Natural killer cell (primary cell): ENCODE measurements around the gene TMEM117. TPM values are rescaled to one million over a fixed set of nuclear protein-coding genes. Genes with fewer than 3 reads are reported as not detected.

Experiments used
- ATAC-seq, 3 donors: fragments of 150-1000 bp in 2 of 3; fragments of 200-7000 bp in 1 of 3; cut with Tn5 transposase; 1 replicate in 1 of 3; 2 replicates in 2 of 3; pipeline ENCODE4 v1.10.0; 2021; ENCODE audit warnings: mild to moderate bottlenecking in 2 of 3, moderate library complexity in 2 of 3
- DNase-seq, 2 donors: peaks; one replicate each; pipeline versions ENCODE4 v3.0.0 to v3.0.0-alpha.2; 2013 to 2021; ENCODE audit warnings: mixed read lengths in 1 of 2
- H3K27ac ChIP-seq: one replicate; pipeline ENCODE4 v1.5.1; 2013; ENCODE audit warnings: mild to moderate bottlenecking, low read length
- H3K27me3 ChIP-seq: one replicate; pipeline ENCODE4 v1.6.1; 2013; ENCODE audit warnings: low read length; ENCODE audit not compliant: control insufficient read depth, insufficient read depth
- H3K36me3 ChIP-seq: one replicate; pipeline ENCODE4 v1.6.1; 2013; ENCODE audit warnings: low read length; ENCODE audit not compliant: control insufficient read depth, insufficient read depth
- H3K4me1 ChIP-seq: one replicate; pipeline ENCODE4 v1.6.1; 2013; ENCODE audit warnings: low read length; ENCODE audit not compliant: control insufficient read depth, insufficient read depth
- H3K4me3 ChIP-seq: one replicate; pipeline ENCODE4 v1.5.1; 2013; ENCODE audit warnings: low read length
- H3K9me3 ChIP-seq: one replicate; pipeline ENCODE4 v1.6.1; 2013; ENCODE audit warnings: low read length; ENCODE audit not compliant: control insufficient read depth, insufficient read depth
- H3K27ac Mint-ChIP-seq, 2 donors: one replicate each; pipeline ENCODE4 v1.8.0; 2022; ENCODE audit warnings: mild to moderate bottlenecking in 2 of 2, mixed read lengths in 2 of 2, moderate library complexity in 1 of 2
- H3K27me3 Mint-ChIP-seq, 2 donors: one replicate each; pipeline ENCODE4 v1.8.0; 2022; ENCODE audit warnings: low read depth in 2 of 2, mixed read lengths in 2 of 2
- H3K36me3 Mint-ChIP-seq: one replicate; pipeline ENCODE4 v1.8.0; 2022; ENCODE audit warnings: mixed read lengths
- H3K4me1 Mint-ChIP-seq, 2 donors: one replicate each; pipeline ENCODE4 v1.8.0; 2022; ENCODE audit warnings: mixed read lengths in 2 of 2
- H3K4me3 Mint-ChIP-seq: one replicate; pipeline ENCODE4 v1.8.0; 2022; ENCODE audit warnings: mild to moderate bottlenecking, moderate library complexity, mixed read lengths
- H3K9me3 Mint-ChIP-seq, 2 donors: one replicate each; pipeline ENCODE4 v1.8.0; 2022; ENCODE audit warnings: mixed read lengths in 2 of 2
- CTCF ChIP-seq: fragments of 200-600 bp; IDR thresholded peaks from one replicate; pipeline ENCODE4 v1.8.0; 2022; ENCODE audit warnings: antibody characterized with exemption
- WGBS: methylation state at CpG from one replicate; pipeline ENCODE4 v1.1.7; 2013; ENCODE audit warnings: missing lambda C conversion rate; ENCODE audit not compliant: insufficient coverage; 5-methylcytosine and 5-hydroxymethylcytosine counted together
- intact Hi-C: fragments of 100-400 bp; cut with micrococcal nuclease; formaldehyde crosslinking; loops from one replicate; pipeline ENCODE4 v1.14.2; 2022
- total RNA-seq, 4 donors: library from RNA; stranded (reverse); fragments of 120-200 nt in 1 of 4; gene quantifications; one replicate each; pipeline versions ENCODE4 v1.2.3 to v1.2.4, GENCODE V29; 2013 to 2022

Gene TMEM117
- total RNA-seq, 3 donors from 2014 or later (not counting 1 experiment from before 2014, with no cell fraction given), result 7.1 to 8.1 (median 7.9) TPM

GRCh38 chr12:43812057-43812456 is 23.8 kb upstream of the TMEM117 start:
- Histone ChIP-seq H3K4me1 (no peaks in the 10 kb centered on the region), H3K9me3 (no peaks in the 10 kb centered on the region), H3K36me3 (no peaks in the 10 kb centered on the region), H3K27ac (no peak overlapping the region), H3K4me3 (no peak overlapping the region), H3K27me3 (peaks cover 2% of the 10 kb centered on the region)
- intact Hi-C loops, result no loop called here
- H3K4me3 Mint-ChIP-seq, result no peak overlapping the region
- no peaks in the 10 kb centered on the region for H3K36me3 Mint-ChIP-seq
- WGBS, result 90% methylated on average over 2 of the region's 2 CpGs
- no peak for ATAC-seq
- H3K27ac Mint-ChIP-seq, result no peak overlapping the region
- TF ChIP-seq CTCF, result no peak
- H3K9me3 Mint-ChIP-seq, result no peaks in the 10 kb centered on the region
- DNase-seq, result no peak
- peaks cover 15 to 32% of the 10 kb centered on the region in 2 donors for H3K27me3 Mint-ChIP-seq
- peaks cover 1 to 3% of the 10 kb centered on the region in 2 donors for H3K4me1 Mint-ChIP-seq

DNA sequence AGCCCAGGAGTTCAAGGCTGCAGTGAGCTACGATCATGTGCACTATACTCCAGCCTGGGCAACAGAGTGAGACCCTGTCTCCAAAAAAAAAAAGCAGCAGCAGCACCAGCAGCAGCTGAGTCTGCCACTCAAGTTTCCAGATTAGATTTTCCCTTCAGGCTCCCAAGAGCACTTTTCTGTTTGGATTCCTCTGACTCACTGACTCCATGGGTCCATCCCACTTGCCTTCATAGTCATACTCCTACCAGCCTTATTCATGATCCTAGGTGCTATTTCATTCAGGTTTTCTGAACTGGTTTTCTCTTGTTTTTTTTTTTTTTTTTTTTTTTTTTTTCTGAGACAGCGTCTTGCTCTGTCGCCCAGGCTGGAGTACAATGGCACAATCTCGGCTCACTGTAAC is 23.0 kb upstream of the TMEM117 start:
- Mint-ChIP-seq H3K4me1 (no peaks in the 10 kb centered on the region), H3K36me3 (no peaks in the 10 kb centered on the region), H3K27me3 (peaks cover 15 to 32% of the 10 kb centered on the region in 2 donors), H3K9me3 (no peaks in the 10 kb centered on the region), H3K4me3 (no peak overlapping the region), H3K27ac (no peak overlapping the region)
- no peaks in the 10 kb centered on the region for H3K4me1 ChIP-seq
- H3K9me3 ChIP-seq, result no peaks in the 10 kb centered on the region
- TF ChIP-seq CTCF, result no peak
- H3K27ac ChIP-seq, result no peak overlapping the region
- DNase-seq (no peak), ATAC-seq (no peak)
- intact Hi-C loops, result no loop called here
- 89% methylated on average over 4 of the region's 4 CpGs for WGBS
- no peaks in the 10 kb centered on the region for H3K36me3 ChIP-seq
- peaks cover 2% of the 10 kb centered on the region for H3K27me3 ChIP-seq
- H3K4me3 ChIP-seq, result no peak overlapping the region

DNA sequence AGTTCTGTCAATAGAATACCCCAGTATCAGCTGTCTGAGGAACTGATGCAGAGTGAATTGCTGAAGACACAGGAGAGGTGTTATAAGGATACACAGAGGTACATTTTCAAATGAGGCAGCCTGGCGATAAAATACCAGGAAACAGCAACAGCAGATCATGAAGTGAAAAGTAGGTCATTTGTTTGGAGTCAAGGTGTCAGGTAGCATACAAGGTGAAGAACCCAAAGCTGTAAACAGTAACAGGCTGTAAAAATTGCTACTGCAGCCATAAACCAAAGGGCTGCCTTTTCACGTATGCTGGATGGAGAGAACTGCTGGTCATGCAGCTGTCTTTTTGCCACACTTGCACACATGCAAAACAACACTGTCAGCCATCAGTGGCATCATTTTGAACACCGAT is 20.5 kb upstream of the TMEM117 start:
- no peaks in the 10 kb centered on the region for H3K4me1 Mint-ChIP-seq
- H3K27me3 ChIP-seq, result peaks cover 2% of the 10 kb centered on the region
- H3K4me1 ChIP-seq, result no peaks in the 10 kb centered on the region
- H3K4me3 Mint-ChIP-seq, result no peak overlapping the region
- 80% methylated on average over 3 of the region's 3 CpGs for WGBS
- H3K36me3 ChIP-seq, result no peaks in the 10 kb centered on the region
- no peaks in the 10 kb centered on the region for H3K36me3 Mint-ChIP-seq
- ATAC-seq (no peak), DNase-seq (no peak)
- no peak overlapping the region for H3K4me3 ChIP-seq
- no peak overlapping the region for H3K27ac Mint-ChIP-seq
- intact Hi-C loops, result no loop called here
- peaks cover 9 to 32% of the 10 kb centered on the region in 2 donors for H3K27me3 Mint-ChIP-seq
- no peak overlapping the region for H3K27ac ChIP-seq
- no peaks in the 10 kb centered on the region for H3K9me3 ChIP-seq
- no peak for TF ChIP-seq CTCF
- no peaks in the 10 kb centered on the region for H3K9me3 Mint-ChIP-seq

DNA sequence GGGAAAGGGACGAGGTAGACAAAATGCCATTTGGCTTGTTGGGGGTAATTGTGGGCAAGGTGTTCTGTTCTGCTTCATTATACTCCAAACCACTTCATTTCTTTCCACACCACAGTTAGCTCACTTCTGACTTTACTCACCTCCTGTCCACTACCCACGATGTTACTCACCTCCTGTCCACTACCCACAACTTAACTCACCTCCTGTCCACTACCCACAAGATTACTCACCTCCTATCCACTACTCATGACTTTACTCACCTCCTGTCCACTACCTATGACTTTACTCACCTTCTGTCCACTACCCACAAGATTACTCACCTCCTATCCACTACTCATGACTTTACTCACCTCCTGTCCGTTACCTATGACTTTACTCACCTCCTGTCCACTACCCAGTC is 19.7 kb upstream of the TMEM117 start:
- Histone ChIP-seq H3K27me3 (peaks cover 2% of the 10 kb centered on the region), H3K4me3 (no peak overlapping the region), H3K4me1 (no peaks in the 10 kb centered on the region), H3K9me3 (no peaks in the 10 kb centered on the region), H3K36me3 (no peaks in the 10 kb centered on the region), H3K27ac (no peak overlapping the region)
- intact Hi-C loops, result no loop called here
- Mint-ChIP-seq H3K9me3 (no peaks in the 10 kb centered on the region), H3K27me3 (peaks cover 5 to 30% of the 10 kb centered on the region in 2 donors), H3K4me3 (no peak overlapping the region), H3K27ac (no peak overlapping the region), H3K36me3 (no peaks in the 10 kb centered on the region), H3K4me1 (no peaks in the 10 kb centered on the region)
- no peak for DNase-seq
- ATAC-seq, result no peak
- no peak for TF ChIP-seq CTCF
- 53% methylated on average over 3 of the region's 3 CpGs for WGBS
